ENCODE measurements around the gene GNB3.

- TF ChIP-seq CTCF (IDR thresholded peaks at IDR 0.05) (no peak), POLR2A (IDR thresholded peaks at IDR 0.05) (no peak)
These were observed 3.2 kb upstream of the GNB3 start for GRCh38 chr12:6837370-6838060.

Measured in ovary (tissue), 3 donors.